ENCODE results near the gene NAV1.
"Not testable (repeated sequence)": the region's sequence is repeated elsewhere in the genome, so short reads cannot be mapped to it uniquely, and the experiment has no call there.

The NAV1 gene, protein sequence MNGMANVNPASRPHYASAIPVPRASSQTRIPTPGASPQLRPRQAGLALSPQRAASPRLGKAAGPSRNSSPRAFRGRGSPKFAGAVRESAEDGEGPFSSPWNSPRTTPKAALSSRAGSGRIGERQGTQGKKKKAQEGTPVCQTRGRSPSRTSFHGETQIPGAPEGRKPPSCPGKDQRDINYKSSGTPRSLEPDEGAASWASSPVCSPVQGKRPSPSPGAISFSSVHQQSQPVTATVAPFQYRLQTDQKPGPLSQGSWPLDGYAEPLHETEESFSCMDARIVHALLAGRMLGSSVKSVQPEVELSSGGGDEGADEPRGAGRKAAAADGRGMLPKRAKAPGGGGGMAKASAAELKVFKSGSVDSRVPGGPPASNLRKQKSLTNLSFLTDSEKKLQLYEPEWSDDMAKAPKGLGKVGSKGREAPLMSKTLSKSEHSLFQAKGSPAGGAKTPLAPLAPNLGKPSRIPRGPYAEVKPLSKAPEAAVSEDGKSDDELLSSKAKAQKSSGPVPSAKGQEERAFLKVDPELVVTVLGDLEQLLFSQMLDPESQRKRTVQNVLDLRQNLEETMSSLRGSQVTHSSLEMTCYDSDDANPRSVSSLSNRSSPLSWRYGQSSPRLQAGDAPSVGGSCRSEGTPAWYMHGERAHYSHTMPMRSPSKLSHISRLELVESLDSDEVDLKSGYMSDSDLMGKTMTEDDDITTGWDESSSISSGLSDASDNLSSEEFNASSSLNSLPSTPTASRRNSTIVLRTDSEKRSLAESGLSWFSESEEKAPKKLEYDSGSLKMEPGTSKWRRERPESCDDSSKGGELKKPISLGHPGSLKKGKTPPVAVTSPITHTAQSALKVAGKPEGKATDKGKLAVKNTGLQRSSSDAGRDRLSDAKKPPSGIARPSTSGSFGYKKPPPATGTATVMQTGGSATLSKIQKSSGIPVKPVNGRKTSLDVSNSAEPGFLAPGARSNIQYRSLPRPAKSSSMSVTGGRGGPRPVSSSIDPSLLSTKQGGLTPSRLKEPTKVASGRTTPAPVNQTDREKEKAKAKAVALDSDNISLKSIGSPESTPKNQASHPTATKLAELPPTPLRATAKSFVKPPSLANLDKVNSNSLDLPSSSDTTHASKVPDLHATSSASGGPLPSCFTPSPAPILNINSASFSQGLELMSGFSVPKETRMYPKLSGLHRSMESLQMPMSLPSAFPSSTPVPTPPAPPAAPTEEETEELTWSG (N-terminal part only)

DNA sequence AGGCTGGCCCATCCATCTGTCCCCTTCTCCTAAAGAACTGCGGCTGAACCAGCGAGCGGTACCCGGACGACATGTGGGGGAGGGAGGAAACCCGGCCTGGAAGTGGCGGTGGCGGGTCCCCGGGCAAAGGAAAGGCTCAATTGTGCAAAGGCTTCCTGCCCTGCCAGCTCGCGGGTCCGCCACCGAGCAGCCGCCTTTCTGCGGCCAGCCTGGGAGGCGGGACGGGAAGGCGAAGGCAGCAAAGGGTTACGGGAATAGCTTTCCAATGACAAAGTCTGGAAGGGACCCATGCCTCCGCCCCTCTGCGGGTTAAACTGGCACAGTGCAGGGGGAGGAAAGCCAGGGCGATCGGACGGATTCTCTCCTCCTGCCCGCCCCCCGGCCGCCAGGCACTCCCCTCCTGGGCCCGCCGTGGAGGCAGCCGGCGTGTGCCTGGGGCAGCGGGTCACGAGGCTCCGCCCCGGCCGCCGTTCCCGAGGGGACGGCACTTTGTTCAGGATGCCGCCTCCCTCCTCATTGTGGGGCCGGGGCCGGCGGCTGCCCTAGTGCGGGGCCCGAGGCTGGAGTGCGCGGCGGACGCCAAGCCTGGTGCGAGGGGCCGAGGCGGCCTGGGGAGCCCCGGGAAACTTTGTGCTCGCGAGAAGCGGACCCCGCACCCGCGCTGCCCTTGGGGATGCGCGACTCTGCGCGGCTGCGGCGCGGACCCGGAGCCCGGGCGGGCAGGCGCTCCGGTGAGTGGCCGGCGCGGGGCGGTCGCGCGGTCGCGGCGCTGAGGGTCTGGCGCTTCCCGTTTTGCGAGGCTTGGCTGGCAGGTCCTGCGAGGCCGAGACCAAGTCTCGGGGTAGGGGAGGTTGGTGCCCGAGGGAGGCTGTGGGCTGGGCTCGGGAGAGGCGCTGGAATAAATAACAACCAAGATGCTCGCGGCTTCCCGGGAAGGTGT lies at the start of gene NAV1:
NAV1 (plus strand) TSS at position 516 of the 940 bp plus-strand sequence. CDS start 83,758 bp downstream, outside the sequence.
- DNase-seq = no peak

DNA sequence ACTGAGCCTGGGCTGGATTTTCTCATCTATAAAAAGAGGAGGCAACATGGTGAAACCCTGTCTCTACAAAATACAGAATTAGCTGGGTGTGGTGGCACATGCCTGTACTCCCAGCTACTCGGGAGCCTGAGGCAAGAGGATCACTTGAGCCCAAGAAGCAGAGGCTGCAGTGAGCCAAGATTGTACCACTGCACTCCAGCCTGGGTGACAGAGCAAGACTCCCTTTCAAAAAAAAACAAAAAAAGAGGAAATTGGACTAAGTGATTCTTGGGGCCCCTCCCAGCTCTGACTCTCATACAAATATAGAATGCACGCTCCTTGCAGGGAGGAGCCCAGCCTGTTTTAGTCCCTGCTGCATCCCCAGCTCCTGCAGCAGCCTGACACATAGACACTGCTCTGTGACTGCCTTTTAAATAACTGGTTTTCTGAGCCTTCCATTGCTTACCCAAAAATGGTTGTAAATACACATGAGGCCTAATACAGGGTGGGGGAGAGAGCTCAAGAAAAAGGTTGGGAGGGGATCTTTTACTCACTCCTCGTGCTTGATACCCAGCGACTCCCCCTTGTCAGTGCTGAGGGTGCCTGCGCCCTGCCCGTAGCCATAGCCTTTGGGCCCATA lies 49.2 kb upstream of the NAV1 start:
- DNase-seq = no peak

DNA sequence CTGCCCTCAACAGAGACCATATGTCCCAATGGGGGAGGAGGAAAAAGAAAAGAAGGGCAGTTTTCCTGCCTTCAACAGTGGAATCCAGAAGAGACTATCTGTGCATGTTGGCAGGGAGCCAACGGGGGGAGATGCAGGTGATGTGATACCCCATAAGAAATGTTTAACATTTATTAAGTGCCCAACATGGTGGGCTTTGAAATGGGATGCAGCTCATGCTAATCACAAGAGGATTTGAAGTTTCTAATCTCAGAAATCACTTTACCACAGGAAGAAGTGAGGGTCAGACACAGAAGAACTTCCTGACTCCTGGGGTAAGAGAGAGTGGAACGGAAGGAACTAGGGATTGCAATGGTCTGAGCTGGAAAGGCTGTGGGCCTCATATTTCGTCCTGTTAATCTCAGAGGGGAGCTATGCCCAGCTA lies 48.2 kb upstream of the NAV1 start:
- no peak for DNase-seq

GRCh38 chr1:201491896-201492511 lies 46.9 kb upstream of the NAV1 start:
- no peak for DNase-seq

DNA sequence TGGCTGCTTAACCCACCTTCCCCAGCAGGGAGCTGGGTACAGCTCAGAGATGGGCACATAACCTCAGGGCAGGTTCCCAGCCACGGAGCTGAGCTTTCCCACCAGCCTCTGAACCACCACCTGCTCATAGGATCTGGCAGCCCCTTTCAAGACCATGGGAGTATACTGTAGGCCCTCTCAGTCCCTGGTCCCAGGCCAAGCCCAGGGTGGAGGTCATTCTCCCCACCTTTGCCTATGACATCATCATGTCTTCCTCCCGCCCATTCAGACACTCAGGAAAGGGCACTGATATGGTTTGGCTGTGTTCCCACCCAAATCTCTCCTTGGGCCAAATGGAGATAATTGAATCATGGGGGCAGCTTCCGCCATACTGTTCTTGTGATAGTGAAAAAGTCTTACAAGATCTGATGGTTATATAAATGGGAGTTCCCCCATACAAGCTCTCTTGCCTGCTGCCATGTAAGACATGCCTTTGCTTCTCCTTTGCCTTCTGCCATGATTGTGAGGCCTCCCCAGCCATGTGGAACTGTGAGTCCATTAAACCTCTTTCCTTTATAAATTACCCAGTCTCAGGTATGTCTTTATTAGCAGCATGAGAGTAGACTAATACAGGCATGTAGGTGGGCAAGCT lies 45.8 kb upstream of the NAV1 start:
- DNase-seq = not testable (repeated sequence)

GRCh38 chr1:201493757-201494617 lies 44.9 kb upstream of the NAV1 start:
- no peak for DNase-seq

- DNase-seq = no peak
Observed at GRCh38 chr1:201495551-201496295, 43.2 kb upstream of the NAV1 start.

GRCh38 chr1:201496296-201496690 lies 42.6 kb upstream of the NAV1 start:
- DNase-seq = no peak

- no peak for DNase-seq
Observed at GRCh38 chr1:201497935-201498509, 40.9 kb upstream of the NAV1 start.

- no peak for DNase-seq
Observed at GRCh38 chr1:201498621-201499020, 40.3 kb upstream of the NAV1 start.

DNA sequence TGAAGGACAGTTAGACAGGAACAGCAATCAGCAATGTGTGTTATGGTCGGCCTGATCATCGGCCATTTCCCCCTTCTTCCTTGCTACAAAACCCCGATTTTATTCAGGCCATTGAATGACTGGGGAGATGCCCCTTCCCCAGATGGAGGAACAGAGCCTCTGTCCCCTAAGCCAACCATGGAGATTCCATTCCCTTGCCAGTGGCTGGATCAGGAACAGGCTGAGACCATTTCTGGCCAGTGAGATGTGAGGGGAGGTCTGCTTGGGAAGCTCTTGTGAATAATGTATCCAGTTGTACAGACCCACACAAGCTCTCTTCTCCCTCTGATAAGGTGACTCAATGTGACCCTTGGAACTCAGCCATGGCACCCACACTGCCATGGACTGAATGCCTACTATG lies 39.7 kb upstream of the NAV1 start:
- DNase-seq = no peak

DNA sequence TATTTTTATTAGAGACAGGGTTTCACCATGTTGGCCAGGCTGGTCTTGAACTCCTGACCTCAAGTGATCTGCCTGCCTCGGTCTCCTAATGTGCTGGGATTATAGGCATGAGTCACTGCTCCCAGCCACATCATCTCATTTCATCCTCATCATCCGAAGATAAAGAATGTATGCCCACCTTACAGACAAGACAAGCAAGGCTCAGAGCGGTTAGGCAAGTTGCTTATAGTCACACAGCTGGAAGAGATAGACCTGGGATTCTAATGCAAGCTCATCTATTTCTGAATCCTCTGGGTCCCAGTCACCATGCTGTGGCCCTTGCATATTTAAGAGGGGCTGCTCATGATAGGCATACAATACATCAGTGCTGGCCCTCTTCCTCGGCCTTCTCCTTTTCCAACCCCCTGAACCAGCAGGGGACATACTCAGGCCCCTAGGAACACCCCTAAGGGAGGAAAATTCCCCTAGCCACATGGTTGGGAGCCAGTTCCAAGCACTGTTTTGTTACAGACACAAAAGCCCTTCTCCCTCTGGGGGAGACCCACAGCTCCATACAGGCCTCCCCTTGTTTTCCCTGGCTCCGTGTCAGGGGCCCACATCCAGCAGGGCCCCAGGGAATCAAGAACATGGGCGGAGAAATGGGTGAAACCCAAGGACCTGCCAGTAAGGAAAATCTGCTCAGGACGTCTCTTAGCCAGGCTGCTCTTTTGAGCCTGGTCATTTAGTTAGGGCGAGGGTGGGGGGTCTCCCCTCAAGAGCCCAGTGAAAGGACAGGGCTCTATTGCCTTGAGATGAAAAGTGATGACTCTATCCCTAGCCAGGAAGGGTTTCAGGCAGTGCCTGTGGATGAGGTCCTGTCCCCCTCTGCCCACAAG lies 38.9 kb upstream of the NAV1 start:
- DNase-seq = no peak

DNA sequence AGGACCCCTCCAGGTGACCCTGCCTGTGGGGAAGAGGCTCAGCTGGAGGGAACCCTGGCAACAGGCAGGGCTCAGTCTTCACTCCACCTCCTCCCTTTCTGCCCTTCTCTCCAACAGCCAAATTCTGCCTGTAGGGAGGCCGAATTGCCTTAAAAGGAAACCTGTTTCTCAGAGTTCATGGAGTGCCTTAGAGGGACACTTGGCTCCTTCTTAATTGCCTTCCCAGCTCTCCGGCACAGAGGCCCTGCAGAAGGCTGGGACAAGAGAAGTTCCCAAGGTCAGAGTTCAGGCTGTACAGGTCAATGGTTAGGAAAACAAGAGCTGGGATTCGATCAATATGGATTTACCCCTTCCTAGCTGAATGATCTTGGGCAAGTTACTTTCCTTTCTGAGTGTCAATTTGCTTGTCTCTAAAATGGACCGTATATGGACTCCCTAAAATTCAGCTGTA lies 38.2 kb upstream of the NAV1 start:
- DNase-seq = no peak

DNA sequence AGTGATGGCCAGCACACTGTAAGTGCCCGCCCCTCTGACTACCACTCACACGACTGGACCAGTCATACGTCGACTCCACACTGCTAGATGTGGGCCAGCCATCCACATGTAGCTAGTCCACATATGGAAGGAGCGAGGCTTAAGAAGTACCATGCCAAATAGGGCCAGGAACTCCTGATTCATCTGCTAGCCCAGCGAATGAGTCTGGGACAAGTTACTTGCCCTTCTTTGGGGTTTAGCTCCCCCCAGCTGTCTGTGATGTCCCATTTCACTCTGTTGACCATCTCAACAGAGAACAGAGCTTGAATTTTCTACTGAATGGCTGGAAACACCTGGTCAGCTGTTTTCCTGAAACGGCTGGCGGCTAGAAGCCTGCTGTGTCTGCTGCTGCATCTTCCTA lies 37.8 kb upstream of the NAV1 start:
- no peak for DNase-seq

- no peak for DNase-seq
Observed at GRCh38 chr1:201501812-201502510, 37.0 kb upstream of the NAV1 start.

- no peak for DNase-seq
Observed at GRCh38 chr1:201502511-201502857, 36.4 kb upstream of the NAV1 start.
